GM21723 (cell line): ENCODE measurements around the gene RAD54L2.
"Not testable (repeated sequence)": the region's sequence is repeated elsewhere in the genome, so short reads cannot be mapped to it uniquely, and the experiment has no call there.

Experiments used
- ATAC-seq: cut with Tn5 transposase; IDR thresholded peaks from one replicate; pipeline ENCODE4 v1.9.1; 2021; ENCODE audit warnings: mild to moderate bottlenecking, moderate library complexity; ENCODE audit not compliant: unreplicated experiment

RAD54L2 gene

DNA sequence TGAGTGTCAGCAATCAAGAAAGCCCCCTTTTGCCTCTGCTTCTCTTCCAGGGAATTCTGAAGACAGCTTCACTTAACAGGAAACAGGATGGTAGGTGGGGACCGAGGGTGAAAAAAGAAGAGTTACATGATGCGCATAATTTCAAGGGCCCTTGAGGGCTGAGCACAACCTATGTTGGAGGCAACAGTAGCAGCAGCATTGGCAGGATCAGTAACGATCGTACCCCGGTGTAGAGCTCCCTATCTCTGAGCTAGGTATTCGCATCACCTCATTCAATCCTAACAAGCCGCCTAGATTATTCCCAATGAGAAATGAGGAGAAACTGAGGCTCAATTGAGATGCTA is 432 bp upstream of the RAD54L2 start:
- ATAC-seq, result no peak

DNA sequence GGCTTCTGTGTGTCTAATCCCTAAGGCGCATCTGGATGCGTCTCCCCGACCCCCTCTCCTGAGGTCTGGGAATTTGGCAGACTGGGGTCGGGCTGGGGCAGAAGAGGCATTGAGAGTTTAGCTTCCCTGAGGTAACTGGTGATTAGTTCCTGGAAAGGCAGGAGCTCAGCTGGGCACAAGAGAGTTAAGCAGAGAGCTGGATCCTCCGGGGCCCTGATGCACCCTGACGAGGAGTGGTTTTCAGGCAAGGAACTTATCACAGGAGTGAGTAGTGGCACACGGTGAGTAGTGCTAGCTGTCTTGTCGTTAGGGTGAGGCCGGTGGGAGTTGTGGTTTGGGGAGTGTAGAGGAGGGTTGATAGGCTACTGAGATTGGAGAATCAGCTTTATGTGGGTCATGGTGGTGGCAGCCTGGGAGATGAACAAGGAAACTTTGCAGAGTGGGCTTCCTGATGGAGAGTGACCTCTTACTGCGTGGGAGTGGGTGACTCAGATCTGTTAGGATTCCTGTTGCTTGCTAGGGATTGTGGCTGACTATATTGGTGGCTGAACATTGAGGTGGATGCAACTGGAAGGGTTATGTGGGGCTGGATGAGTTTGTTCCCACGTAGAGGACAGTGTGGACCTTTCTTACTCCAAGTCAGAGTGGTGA is 897 bp downstream of the RAD54L2 start:
- peak; percentile 34 for ATAC-seq

DNA sequence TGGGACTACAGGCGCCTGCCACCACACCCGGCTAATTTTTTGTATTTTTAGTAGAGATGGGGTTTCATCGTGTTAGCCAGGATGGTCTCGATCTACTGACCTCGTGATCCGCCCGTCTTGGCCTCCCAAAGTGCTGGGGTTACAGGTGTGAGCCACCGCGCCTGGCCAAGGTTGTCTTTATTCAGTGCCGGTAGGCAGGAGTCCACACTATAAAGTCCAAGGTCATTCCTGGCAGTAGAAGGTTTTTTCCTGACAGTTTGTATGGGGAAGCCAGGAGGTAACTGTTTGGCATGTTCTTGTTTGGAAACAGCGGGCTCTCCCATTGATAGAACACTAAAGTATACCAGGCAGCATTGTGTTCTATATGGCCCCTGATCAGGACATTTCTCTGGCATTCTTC is 4.1 kb downstream of the RAD54L2 start:
- not testable (repeated sequence) for ATAC-seq

DNA sequence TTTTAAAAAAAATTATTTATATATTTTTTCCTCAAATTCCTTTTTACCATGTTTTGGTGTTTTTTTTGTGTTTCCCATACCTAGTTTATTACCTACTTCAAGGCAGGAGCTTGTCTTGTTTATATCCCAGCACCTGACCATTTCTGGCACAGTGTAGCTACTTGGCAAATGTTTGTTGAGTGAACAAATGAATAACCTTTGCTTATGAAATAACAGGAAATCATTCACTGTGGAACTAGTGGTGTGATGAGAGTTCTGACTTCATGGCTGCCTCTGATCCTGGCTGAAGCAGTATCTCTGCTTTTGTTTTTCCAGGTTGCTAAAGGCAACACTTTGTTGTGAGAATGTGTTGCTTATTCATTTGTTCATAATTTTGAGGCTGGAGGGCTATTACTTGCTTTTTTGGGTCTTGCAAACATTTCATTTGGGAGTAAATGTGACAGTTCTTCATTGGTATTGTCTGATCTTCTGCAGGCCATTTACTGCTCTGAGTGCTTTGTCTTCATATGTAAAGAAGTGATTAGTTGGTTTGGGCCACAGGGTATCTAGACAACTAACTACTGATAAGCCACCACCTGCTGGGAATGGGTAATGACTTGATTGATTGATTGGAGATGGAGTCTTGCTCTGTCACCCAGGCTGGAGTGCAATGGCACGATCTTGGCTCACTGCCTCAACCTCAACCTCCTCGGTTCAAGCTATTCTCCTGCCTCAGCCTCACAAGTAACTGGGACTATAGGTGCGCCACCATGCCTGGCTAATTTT is 5.7 kb downstream of the RAD54L2 start:
- no peak for ATAC-seq

DNA sequence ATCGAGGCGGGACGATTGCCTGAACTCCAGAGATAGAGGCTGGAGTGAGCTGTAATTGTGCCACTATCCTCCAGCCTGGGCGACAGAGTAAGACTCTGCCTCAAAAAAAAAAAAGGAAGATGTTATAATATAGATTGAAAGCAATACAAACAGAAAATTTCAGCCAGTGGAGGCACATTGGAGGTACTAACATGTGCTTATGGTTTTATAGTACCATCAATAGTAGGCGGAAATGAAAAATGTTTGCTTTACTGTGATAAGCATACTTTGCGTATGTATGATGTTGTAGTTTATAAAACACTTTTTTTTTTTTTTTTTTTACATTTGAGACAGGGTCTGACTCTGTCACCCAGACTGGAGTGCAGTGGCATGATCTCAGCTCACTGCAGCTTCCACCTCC is 8.8 kb downstream of the RAD54L2 start:
- ATAC-seq, result no peak

DNA sequence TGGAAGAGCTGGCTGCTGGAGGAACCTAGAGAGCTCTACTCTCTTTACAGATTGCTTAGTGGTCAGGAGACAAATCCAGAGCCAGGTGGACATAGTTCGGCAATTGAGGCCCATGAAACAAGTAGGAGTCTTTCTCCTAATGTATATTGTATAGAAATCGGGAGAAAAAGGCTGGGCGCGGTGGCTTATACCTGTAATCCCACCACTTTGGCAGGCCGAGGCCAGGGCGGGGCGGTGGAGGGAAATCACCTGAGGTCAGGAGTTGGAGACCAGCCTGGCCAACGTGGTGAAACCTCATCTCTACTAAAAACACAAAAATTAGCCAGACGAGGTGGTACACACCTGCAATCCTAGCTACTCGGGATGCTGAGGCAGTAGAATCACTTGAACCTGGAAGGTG is 10.8 kb downstream of the RAD54L2 start:
- no peak for ATAC-seq

DNA sequence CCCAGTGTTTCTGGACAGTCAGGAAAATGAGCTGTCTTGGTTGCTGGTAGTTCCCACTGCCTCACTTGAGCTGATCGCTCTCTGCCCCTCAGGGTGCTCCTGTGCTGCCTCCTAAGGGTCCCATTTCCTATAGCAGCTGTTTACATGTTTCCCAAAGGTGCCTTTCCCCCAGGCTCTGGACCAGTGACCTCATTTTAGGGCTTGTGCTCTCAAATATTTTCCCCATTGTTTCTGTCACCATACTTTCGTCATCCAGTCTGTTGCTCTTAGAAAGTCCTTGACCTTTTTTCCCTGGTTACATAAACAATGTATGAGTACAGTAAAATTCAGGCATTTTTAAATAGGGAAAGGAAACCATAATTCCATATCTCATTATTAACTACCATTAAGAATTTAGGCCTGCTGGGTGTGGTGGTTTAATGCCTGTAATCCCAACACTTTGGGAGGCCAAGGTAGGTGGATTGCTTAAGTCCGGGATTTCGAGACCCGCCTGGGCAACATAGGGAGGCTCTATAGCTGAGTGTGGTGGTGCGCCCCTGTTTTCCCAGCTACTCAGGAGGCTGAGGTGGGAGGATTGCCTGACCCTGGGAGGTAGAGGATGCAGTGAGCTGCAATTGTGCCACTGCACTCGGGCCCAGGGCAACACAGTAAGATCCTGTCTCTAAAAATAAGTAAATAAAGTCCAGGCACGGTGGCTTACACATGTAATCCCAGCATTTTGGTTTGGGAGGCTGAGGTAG is 11.7 kb downstream of the RAD54L2 start:
- ATAC-seq, result no peak

DNA sequence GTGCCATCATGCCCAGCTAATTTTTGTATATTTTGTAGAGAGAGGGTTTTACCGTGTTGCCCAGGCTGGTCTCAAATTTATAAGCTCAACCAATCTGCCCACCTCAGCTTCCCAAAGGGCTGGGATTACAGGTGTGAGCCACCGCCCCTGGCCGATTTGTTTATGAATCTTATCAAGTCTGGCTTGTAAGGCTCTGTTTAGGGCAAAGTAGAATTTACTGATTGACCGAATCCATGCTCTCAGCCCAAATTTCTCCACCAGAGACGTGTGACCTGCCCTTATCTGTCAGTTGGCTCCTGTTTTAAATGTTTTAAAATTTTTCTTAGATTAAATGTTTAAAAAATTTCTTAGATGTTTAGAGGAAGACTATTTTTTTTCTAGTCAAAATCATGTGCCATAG is 19.5 kb downstream of the RAD54L2 start:
- ATAC-seq, result no peak

DNA sequence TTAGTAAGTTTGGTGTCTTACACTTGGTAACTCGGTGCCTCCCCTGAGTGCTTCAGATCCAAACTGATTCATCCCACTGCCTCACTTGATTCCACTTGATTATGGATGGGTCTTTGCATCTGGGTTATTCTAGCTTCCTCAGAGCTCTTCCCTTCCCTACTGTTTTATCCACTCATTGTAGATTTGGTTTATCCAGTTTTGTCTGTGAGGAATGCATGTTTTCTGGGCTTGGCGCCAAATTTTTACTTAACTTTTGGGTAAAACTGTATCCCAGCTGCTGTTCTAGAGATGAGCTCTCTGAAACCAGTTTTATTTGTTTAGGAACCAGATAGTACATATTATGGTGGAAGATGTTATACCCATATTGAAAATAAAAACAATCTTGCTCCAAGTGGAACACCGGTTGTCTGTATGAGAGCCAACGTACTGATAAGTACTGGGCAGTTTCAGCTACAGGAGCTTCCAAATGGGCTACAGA is 20.9 kb downstream of the RAD54L2 start:
- no peak for ATAC-seq

DNA sequence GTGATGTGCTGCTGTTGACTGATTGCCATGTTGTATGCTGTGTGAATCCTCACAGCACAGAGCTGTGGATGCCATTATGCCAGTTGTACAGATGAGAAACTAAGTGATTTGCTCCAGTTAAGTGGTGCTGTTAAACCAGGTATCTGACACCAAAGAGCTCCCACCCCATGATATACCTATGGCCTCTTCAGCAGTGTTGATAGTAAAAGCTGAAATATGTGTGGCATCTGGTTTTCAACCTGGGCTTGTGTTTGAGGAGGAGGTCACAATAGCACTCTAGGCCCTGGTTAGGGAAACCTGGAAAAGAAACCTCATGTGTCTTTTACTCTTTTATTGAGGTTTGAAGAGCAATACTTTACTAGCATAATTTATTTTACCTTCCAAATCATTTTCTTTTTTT is 21.4 kb downstream of the RAD54L2 start:
- ATAC-seq, result no peak

DNA sequence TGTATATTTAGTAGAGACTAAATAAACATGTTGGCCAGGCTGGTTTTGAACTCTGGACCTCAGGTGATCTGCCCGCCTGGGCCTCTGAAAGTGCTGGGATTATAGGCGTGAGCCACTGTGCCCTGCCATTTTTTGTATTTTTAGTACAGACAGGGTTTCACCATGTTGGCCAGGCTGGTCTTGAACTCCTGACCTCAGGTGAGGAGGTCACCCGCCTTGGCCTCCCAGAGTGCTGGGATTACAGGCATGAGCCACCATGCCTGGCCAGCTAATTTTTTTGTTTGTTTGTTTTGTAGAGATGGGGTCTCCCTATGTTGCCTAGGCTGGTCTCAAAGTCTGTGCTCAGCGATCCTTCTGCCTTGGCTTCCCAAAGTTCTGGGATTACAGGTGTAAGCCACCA is 23.9 kb downstream of the RAD54L2 start:
- ATAC-seq, result not testable (repeated sequence)

DNA sequence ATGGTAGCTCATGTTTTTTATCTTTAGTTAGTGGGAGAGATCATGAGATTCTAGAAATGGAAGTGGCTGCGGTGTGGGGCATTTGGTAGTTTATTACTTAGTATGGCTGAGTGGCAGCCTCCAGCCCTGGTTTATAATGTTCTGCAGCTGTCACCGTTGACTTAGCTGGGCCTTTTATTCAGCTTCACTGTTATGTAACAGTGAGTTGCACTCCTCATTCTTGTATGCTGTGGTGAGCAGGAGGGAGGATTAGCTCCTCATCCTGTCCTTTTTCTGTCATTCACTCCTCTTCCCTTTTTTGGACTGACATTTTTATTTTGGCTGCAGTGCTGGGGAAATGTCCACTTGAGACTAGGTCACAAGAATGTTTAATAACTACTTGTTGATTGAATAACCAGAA is 29.5 kb downstream of the RAD54L2 start:
- no peak for ATAC-seq

DNA sequence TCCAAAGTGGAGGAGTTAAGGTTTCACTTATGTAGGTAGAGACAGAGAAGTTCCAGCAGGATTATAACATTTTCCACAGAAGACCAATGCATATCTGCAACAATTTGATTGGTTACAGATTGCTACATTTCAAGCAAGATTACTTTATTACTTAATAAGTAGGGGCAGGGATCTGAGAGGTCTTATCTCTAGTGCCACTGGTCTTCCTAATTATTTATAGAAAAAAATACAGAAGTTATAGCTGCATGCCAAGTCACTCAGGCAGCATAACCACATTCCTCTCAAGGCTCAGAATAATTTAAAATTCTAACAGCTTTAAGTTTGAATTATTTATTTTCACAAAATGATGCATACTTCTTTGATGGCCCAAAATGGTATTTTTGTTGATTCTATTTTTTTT is 30.5 kb downstream of the RAD54L2 start:
- ATAC-seq, result no peak

DNA sequence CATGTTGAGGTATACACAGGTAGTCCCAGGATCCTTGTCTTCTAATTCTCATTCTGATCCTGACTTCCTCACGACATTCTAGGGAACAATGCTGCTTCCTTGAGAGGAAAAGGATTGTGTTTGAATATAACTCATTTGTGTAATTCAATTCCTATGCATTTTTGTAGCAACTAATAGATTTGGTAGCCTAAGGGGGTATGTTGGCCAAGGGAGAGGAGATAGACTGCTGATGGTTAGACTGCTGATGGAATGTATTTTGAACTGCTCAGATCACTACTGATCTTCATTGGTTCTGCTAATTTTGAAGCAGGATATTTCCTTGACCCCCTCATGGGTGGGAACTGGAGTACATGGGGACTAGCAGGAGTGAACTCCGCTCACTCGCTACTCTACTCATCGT is 39.7 kb downstream of the RAD54L2 start:
- ATAC-seq, result no peak

DNA sequence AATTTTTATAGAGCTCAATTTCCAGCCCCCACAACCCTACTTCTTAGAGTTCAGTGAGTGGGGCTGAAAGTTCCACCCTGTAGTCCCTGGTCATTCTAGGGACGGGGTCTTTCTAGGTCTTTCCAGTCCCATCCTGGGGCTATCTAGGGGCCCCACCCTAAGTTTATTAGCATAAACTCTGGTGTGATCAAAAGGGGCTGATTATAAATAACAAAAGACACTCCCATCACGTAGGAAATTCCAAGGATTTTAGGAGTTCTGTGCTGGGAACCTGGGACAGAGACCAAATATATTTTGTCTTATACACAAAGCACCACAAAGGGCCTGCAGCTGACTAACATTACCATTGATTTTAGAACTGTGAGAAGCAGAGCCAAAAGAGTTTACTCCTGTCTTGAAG is 41.9 kb downstream of the RAD54L2 start:
- no peak for ATAC-seq

DNA sequence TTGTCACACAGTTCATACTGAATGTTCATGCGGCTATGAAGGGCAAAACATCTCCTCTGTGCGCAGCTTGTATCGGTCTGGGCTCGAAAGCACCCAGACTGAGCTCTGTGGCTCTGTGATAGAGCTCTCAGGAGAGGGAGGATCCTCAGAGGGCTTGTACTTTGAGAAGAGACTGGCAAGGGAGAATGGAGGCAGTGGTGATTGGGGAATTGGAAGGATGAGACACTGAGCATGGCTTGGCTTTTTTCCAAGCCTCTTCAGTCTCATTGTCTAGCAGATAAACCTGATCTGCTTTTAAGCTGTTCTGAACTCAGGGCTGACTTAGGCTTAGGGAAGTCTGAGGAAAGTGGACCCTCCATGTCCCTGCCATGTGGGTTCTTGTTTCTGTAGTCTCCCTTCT is 43.0 kb downstream of the RAD54L2 start:
- ATAC-seq, result no peak

DNA sequence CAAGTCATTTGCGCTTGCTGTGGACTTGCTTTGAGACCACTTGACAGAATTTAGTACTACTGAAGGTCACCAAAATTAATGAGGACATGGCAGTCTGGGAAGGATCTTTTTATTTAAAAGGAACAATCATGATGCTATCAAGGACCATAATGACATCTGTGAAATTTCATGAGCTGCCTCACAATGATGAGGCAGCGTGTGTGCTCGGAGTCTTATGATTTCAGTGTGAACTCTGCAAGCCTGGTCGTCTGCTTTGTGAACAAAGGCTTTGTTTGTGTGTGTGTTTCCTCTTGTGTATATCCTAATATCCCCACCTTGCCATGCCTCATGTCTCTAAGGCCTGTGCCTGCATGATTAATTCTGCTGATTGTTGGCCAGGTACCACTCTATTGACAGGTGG is 46.7 kb downstream of the RAD54L2 start:
- ATAC-seq, result no peak

DNA sequence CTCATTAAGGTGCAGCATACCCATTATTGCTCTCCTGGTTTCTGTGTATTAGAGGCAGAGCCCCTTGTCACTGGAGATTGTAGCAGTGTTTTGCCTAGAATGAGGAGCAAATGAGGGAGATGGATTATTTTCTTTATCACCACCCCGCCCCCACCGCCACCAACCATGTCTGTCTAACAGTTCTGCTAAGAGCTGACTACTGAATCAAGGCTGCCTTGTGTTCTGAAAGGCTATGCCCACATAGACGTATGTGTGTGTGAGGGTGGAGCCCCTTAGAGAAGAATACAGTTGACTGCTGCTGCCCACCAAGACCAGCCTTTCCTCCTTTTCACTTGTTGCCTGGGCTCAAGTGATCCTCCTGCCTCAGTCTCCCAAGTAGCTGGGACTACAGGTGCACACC is 47.4 kb downstream of the RAD54L2 start:
- ATAC-seq, result no peak
